ENCODE measurements around the gene B3GALNT1. TPM values are rescaled to one million over a fixed set of nuclear protein-coding genes. Genes with fewer than 3 reads are reported as not detected.

The B3GALNT1 gene
- total RNA-seq, 4 donors from 2014 or later = 4.0 to 9.9 (median 5.7) TPM

- TF ChIP-seq, protein P1, sequence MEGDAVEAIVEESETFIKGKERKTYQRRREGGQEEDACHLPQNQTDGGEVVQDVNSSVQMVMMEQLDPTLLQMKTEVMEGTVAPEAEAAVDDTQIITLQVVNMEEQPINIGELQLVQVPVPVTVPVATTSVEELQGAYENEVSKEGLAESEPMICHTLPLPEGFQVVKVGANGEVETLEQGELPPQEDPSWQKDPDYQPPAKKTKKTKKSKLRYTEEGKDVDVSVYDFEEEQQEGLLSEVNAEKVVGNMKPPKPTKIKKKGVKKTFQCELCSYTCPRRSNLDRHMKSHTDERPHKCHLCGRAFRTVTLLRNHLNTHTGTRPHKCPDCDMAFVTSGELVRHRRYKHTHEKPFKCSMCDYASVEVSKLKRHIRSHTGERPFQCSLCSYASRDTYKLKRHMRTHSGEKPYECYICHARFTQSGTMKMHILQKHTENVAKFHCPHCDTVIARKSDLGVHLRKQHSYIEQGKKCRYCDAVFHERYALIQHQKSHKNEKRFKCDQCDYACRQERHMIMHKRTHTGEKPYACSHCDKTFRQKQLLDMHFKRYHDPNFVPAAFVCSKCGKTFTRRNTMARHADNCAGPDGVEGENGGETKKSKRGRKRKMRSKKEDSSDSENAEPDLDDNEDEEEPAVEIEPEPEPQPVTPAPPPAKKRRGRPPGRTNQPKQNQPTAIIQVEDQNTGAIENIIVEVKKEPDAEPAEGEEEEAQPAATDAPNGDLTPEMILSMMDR (IDR thresholded peaks at IDR 0.05; ENCODE audit: low read depth) = no peak
Observed at GRCh38 chr3:161082063-161082462, 23.1 kb downstream of the B3GALNT1 start.

GRCh38 chr3:161081633-161082032, 23.5 kb downstream of the B3GALNT1 start:
- TF ChIP-seq, protein P1 (IDR thresholded peaks at IDR 0.05; ENCODE audit: low read depth) = no peak

DNA sequence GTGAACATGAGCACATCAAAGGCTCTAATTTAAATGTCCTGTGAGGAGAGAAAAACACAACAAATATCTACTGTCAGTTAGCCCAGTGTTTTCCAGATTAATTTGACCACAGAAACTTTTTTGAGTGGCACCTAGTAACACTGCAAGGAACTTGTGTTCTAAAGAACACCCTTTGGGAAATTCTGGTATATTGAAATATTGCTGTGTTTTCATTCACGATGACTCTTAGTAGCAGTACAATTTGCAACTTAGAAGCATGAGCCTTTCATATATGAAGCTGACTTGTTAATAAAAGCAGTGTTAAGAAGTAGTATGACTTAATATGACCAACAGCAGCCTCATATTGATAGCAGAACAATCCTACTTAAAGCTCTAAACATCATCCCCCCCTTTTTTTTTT, 32.0 kb downstream of the B3GALNT1 start:
- TF ChIP-seq, protein P1 (IDR thresholded peaks at IDR 0.05; ENCODE audit: low read depth) = no peak

DNA sequence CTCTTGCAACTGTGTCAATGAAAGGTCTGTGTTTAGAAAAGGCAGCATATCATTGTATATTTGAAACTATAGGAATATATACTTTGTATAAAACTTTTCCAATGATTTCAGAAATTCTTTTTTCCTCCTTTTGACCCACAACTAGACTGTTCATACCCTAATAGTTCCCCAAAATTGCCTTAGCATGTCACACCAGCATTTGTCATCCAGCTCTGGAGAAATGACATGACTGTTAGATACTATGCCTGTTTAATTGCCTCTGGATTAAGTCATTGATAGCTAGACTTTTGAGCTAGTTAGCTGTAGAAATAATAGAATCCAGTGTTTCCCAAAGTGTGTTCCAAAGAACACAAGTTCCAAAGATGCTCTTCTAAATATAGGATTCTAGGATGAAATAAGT, 32.4 kb downstream of the B3GALNT1 start:
- TF ChIP-seq, protein P1 (IDR thresholded peaks at IDR 0.05; ENCODE audit: low read depth) = no peak

DNA sequence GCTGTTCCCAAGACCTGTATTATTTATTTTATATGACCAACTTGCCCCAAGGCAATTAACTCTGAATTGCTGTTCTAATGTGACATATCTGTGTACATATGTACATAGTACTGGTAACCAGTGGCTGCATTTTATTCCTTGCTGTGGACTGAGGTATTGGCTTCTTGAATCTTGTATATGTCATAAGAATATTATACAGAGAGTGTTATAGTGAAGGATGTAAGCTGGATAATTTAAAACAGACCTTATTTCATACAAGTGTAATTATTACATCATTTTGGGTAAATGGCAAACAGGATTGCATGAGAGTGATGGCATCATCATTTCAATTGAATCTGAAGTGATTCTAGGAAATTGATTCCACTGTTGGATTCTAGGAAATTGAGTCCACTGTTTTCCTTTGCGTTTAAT, 32.9 kb downstream of the B3GALNT1 start:
- TF ChIP-seq, protein P1 (IDR thresholded peaks at IDR 0.05; ENCODE audit: low read depth) = no peak

DNA sequence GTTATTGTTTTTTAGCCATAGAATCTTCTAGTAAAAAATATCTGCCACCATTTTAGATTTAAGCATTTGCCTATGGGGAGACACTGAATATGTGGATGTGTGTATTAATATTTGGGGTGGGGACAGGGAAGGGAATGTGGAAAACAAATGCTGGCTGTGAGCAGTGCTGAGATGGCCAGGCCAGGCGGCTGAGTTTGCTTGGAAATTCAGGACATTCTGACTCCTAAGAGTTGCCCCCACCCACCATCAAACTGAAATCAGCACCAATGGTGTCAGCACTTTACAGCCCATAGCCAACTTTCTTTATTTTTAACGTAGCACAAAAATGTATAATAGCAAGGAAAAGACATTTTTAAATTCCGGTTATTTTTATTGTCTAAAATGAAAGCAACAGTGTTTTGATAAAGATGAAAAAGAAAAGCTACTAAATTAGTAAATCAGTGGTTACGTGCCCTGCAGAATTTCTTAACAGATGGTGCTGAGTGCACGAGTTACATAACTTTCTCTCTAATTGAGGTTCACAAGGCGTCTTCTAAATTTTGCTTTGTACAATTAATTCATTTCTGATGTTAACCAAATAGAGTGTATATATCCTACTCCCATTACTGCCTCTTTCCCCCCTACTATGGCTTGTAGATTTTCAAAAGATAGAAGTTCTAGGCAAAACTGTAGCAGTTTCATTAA, 34.0 kb downstream of the B3GALNT1 start:
- TF ChIP-seq, protein P1 (IDR thresholded peaks at IDR 0.05; ENCODE audit: low read depth) = no peak

- TF ChIP-seq, protein P1 (IDR thresholded peaks at IDR 0.05; ENCODE audit: low read depth) = no peak
Observed at GRCh38 chr3:161070252-161070930, 34.8 kb downstream of the B3GALNT1 start.

All from subcutaneous adipose tissue (tissue), 4 donors.